C4-2B (cell line): ENCODE results near the gene TAPT1.

Experiments
- CTCF ChIP-seq: fragments of 450-650 bp; conservative IDR thresholded peaks from 2 replicates; pipeline ENCODE4 v1.5.1; 2017; ENCODE audit warnings: mild to moderate bottlenecking
- ZFX ChIP-seq: fragments of 450-650 bp; IDR thresholded peaks from 2 replicates; pipeline ENCODE4 v1.6.1; 2017

DNA sequence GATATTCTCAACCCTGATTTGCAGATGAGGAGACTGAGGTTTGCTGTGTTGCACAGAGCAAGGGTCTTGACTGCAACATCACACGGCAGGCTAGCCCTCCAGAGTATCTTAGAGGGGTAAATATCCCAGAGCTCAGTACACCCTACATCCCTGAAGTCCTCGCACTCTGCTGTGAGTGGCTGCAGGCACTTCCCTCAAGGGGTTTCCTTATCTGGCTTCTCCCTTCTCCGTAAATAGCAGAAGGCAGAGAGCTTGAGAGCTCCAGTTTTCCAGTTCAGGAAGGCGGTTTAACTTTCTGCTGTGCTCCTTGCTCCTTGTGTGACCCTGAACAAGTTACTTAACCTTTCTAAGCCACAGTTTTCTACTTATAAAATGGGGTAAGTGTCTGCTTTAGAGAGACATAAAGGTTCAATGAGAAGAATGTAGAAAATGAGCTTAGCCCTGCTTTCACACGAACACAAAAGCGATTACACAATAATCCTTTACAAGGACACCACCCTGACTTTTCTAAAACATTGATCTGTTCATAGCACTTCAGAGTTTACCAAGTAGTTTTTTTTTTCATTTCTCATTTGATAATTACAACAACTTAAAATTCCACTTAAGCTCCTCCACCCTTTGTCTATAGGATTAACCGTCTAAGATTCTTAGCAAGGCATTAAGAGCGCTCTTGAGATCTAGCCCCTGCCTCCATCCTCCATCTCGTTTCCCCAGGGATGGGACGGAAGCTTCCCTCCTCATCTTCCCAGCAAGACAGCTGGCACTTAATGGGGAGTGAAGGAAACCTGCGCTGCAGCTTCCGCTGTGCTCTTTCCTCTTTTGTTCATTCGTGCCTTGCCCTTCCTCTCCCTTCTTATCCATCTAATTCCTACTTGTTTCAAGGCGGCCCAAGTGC is 68.4 kb downstream of the TAPT1 start:
- no peak for TF ChIP-seq ZFX
- no peak for TF ChIP-seq CTCF
